Measurements from ENCODE around the gene SPOPL.

Gene SPOPL

DNA sequence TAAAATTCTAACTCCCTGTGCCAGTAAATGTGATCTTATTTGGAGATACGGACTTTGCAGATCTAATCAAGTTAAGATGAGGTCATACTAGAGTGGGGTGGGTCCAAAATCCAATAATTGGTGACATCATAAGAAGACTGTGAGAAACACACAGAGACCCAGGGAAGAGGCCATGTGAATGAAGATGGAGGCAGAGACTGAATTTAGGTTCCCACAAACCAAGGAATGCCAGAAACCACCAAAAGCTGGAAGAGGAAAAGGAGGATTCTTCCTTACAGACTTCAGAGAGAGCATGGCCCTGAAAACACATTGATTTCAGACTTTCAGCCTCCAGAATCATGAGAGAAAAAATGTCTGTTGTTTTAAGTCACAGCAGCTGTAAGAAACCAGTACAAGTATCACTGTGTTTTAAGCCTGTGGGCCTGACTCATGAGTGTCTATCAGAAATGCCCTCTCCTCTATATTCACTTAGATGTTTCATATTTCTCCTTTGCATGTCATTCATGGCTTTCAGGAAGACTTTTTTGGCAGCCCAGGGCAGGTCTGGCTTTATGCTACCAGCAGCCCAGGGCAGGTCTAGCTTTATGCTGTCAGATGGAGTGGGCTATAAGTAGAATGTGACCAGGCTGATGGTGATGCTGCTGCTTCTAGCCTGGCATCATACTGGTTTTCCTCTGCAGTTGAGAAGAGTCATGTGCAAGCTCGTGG, 100.0 kb downstream of the SPOPL start:
- no peak for DNase-seq (ENCODE audit: low read depth)

DNA sequence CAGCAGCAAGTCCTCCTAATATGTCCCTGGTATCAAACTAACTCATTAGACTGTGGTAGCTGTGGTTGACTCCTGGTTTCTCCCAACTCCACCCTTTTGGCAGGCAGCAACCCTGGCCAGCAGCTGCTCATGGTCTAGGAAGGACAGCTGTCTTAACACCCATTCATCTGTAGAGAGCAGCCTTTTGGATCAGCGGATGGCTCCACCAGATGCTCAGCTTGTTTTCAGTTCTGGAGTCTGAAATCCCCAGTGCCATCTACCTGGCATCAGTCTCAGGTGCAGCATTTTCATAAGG, 100.5 kb downstream of the SPOPL start:
- no peak for DNase-seq (ENCODE audit: low read depth)

DNA sequence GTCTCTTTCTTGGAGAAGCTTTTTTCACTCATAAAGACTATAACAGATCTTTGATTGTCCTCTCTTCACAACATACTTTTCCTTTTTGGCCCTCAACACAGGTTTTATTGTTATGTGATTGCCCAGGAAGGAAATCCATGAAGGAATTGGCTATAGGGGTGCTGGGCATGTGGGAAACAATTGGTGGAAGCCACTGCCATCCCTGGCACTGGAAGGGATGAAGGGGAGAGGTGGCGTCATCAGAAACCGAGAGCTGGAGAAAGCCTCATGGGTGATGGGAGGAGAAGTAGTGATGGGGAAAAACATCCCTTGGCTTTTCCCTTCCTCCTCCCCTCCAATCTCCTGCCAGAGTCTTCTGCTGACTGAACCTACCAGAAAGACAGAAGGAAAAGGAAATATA, 106.2 kb downstream of the SPOPL start:
- DNase-seq (ENCODE audit: low read depth), result no peak

DNA sequence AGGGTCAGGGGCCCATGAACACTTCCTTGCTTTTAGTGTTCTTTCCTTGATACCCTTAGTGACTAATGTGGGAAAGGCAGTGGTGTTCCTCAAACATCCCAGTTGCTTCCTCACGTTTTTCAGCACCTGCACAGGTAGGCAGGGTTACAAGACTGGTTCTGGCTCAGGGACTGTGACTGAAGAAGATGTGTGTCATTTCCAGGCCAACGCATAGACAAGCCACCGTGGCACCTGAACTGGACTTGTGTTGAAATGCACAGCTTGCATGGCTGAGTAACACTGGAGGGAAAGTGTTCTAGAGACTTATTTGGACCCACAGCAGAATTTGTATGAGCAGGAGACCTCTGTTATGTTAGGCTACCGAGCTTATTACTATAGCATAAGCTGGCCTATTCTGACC, 107.9 kb downstream of the SPOPL start:
- DNase-seq (ENCODE audit: low read depth), result no peak

DNA sequence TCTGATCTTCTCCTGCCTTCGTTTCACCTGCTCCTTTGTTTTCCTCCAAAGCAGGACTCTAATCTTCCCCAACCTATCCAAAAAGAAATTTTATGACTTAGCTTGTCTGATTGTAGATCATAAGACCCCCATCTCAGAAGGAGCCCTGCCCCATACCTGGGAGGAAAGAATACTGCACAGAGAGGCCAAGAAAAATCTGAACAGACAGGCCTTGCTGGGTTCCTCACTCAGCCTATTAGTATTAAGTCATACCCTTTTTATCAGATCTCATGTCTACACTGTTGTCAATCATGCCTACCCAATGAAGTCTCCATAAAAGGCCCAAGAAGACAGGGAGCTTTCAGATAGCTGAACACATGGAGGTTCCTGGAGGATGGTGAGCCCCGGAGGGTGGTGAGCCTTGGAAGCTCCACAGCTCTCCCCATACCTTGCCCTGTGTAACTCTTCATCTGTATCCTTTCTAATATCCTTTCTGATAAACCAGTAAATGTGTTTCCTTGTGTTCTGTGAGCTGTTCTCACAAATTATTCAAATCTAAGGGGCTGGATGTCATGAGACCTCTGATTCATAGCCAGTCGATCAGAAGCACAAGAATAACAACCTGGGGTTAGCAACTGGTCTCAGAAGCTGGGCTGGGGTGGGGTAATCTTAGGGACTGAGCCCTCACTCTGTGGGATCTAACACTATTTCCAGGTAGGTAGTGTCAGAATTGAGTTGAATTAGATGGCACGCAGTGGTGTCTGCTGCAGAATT, 108.8 kb downstream of the SPOPL start:
- DNase-seq (ENCODE audit: low read depth), result no peak

DNA sequence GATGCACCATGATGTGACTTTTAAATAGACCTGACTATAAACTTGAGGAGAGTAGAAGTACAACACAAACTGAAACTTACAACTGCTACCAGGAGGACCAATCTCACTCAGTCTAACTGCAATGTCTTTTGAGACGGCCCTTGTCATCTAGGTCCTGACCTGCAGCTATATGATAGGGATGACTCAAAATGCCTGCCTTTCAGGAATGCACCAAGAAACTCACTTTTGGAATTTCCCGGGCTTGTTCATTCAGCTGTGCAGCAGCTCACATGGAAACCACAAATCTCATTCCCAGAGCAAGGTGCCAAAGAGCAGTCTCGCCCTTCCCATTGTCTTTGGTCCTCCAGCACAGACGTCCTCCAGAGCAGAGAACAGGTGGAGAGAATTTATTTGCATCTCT, 113.7 kb downstream of the SPOPL start:
- no peak for DNase-seq (ENCODE audit: low read depth)

DNA sequence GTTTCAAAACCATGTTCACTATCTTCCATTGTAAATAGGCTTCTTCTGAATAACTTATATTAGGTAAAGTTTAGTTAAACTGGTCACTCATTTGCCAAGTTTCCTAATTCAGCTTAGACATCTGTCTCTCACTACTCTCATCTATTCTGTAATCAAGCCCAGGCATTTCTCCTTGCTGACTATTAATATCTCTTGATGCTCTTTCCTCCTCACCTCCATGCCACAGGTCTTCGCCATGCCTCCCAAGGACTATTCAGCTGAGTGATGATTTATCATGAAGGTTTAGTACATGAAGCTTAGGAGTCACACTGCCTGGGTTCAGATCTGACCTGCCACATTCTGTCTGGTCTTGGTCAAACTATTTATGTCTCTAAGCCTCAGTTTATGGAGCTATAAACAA, 115.5 kb downstream of the SPOPL start:
- no peak for DNase-seq (ENCODE audit: low read depth)

DNA sequence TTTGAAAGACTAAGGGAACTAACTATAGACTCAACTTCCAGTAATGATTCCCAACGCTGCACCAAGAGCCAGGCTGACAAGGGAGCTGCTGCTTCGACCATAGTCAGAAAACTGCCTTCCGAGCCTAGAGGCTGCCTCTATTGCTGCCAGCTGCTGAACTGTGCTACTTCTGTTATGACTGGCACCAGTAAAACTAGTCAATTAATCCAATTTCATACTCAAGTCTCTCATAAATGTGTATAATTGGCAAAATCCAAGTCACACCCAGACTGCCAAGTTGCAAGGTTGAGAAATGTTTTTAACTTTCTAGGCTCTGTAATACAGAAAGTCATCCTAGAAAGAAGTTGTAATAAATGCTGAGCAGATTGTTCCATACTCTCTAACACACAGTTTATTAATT, 117.4 kb downstream of the SPOPL start:
- no peak for DNase-seq (ENCODE audit: low read depth)

DNA sequence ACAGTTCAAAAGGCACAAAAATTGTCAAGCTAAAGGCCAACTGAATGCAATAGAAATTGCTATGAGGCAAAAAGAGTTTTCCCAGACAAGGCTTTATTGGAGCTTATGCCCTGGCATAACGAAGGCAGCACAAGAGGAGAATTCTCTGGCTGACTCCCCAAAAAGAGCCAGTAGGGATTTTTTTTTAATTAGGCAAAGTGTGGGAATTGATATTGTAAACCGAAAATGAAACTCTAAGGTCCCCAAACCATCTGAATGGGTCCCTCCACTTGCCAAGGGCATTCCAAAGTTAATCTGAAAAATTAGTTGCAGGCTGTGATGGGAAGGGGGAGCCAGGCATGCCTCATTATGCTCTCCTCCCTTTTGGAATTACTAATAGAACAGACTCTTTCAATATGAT, 118.9 kb downstream of the SPOPL start:
- no peak for DNase-seq (ENCODE audit: low read depth)

DNA sequence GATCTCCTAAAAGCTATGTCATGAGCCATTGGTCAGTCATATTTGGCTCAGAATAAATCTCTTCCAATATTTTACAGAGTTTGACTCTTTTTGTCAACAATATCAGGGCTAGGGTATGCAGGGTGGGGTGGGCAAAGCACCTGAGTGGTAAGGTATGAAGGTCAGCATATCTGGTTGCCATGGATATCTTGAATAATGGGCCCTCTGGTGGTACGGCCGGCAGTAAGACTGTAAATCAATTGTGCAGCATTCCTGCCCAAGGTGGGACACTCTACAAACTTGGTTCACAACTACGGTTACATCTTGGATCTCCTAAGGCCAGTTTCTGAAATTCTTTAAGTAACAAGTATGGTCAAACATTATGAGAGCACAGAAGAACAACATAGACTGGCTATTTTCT, 119.6 kb downstream of the SPOPL start:
- no peak for DNase-seq (ENCODE audit: low read depth)

DNA sequence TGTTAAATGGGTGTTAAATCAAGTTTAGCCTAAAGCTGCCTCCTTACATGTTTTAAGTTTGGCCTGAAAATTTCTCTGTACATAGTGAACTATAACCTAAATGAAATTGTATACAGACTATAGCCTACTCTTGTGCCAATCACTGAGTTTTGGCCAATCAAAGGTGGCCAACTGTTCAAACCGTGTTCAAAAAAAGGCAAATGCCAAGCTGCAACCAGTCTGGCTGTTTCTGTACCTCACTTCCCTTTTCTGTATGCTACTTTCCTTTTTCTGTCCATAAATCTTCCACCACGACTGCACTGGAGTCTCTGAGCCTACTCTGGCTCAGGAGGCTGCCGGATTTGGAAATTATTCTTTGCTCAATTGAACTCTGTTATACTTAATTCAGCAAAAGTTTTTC, 121.0 kb downstream of the SPOPL start:
- DNase-seq (ENCODE audit: low read depth), result no peak
